HL-60 (cell line): ENCODE results near the gene HMCES.

Source experiments
- DNase-seq, 2 experiments: peaks; one replicate each; pipeline ENCODE4 v3.0.0-alpha.2; 2010 to 2020; ENCODE audit warnings: low read depth in 1 of 2, low spot score in 1 of 2
- H3K27ac ChIP-seq: fragments of 250-450 bp; sonication (Bioruptor Pico); replicated peaks from 2 replicates; pipeline ENCODE4 v1.5.1; 2020; ENCODE audit warnings: mild to moderate bottlenecking, moderate library complexity
- H3K27me3 ChIP-seq: fragments of 250-450 bp; sonication (Bioruptor Pico); 2 replicates; pipeline ENCODE4 v1.5.1; 2021; ENCODE audit warnings: mild to moderate bottlenecking, moderate library complexity; ENCODE audit not compliant: insufficient read depth, poor library complexity, severe bottlenecking
- H3K4me3 ChIP-seq: replicated peaks from 2 replicates; pipeline ENCODE4 v1.5.1; 2011; ENCODE audit warnings: mild to moderate bottlenecking, control low read depth, low read length; ENCODE audit not compliant: insufficient read depth
- CTCF ChIP-seq: IDR thresholded peaks from one replicate; pipeline ENCODE4 v1.5.1; 2011; ENCODE audit warnings: low read length, control low read depth, inconsistent platforms; ENCODE audit not compliant: insufficient read depth
- GABPA ChIP-seq: IDR thresholded peaks from 2 replicates; pipeline ENCODE4 v1.6.1; 2012; ENCODE audit warnings: low read depth
- POLR2AphosphoS5 ChIP-seq: IDR thresholded peaks from 2 replicates; pipeline ENCODE4 v1.6.1; 2012; ENCODE audit warnings: low read depth
- REST ChIP-seq: IDR thresholded peaks from 2 replicates; pipeline ENCODE4 v1.6.1; 2012; ENCODE audit warnings: low read depth; ENCODE audit not compliant: insufficient replicate concordance
- SPI1 ChIP-seq: IDR thresholded peaks from 2 replicates; pipeline ENCODE4 v1.6.1; 2012; ENCODE audit warnings: low read depth, mild to moderate bottlenecking, borderline replicate concordance

The HMCES gene

GRCh38 chr3:129248286-129248979, 30.2 kb upstream of the HMCES start:
- peak overlapping the region; percentile 96 for H3K4me3 ChIP-seq
- peak overlapping the region; percentile 89 for H3K27ac ChIP-seq
- no peaks in the 10 kb centered on the region for H3K27me3 ChIP-seq
- no peak for DNase-seq
- TF ChIP-seq GABPA (no peak), POLR2AphosphoS5 (no peak), REST (no peak), CTCF (no peak), SPI1 (no peak)

GRCh38 chr3:129249284-129250065, 29.2 kb upstream of the HMCES start, which contains the start of gene COPG1:
Gene COPG1 (plus strand): TSS chr3:129249606. CDS start chr3:129249710, 104 bp downstream.
- peak; percentile 84 to 89 for DNase-seq
- Histone ChIP-seq H3K27me3 (no peaks in the 10 kb centered on the region), H3K4me3 (peak within 1 kb of the TSS; percentile 96), H3K27ac (peak within 1 kb of the TSS; percentile 89)
- peak; percentile 93; the same call in 1 of the 2 replicates for TF ChIP-seq POLR2AphosphoS5
- TF ChIP-seq SPI1: no peak; the same call in 1 of the 2 replicates

- no peak for DNase-seq
- Histone ChIP-seq H3K27me3 (no peaks in the 10 kb centered on the region), H3K4me3 (no peak overlapping the region), H3K27ac (no peak overlapping the region)
- TF ChIP-seq SPI1 (no peak), CTCF (no peak), POLR2AphosphoS5 (no peak), GABPA (no peak), REST (no peak)
Observed at GRCh38 chr3:129252748-129253147, 25.9 kb upstream of the HMCES start.

GRCh38 chr3:129254536-129255230, 24.0 kb upstream of the HMCES start:
- Histone ChIP-seq H3K27ac (no peak overlapping the region), H3K4me3 (no peak overlapping the region), H3K27me3 (no peaks in the 10 kb centered on the region)
- no peak for DNase-seq
- TF ChIP-seq SPI1 (no peak), REST (no peak), POLR2AphosphoS5 (no peak), CTCF (no peak), GABPA (no peak)
